GM12801 (cell line): ENCODE data around the gene PRRG4.

Source experiments
- CTCF ChIP-seq: IDR thresholded peaks from one replicate; pipeline ENCODE4 v1.5.1; 2011; ENCODE audit warnings: control low read depth; ENCODE audit not compliant: insufficient read length; ENCODE audit errors: extremely low read depth

Gene PRRG4

DNA sequence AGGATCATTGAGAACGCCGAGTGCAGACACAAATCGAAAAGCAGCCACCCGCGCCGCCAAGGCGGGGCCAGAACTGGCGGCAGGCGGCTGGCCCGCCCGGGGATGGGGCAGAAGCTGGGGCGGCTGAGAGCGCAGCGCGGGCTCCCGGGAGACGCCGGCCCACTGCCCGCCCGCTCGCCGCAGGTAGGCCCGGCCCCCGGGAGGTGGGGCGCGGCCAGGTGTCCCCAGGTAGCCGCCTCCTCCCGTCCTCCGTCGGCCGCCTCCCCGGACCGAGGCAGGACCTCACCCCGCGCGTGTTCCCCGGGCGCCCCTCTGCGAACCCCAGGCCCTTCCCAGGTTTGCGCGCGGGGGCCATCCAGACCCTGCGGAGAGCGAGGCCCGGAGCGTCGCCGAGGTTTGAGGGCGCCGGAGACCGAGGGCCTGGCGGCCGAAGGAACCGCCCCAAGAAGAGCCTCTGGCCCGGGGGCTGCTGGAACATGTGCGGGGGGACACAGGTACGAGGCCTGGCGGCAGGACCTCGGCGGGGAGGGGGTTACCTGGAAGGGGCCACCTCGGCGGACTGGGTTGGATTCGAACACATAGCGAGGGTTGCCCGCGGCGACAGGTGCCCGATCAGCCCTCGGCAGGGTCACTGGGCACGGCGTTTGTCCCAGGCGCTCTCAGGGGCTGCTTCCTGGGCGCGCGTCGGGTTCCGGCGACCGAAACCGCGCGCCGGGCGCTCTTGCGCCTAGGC is at the start of gene PRRG4:
Gene PRRG4 (plus strand): TSS at position 248 of the 733 bp plus-strand sequence. CDS start 603 bp downstream, outside the sequence.
- TF ChIP-seq CTCF: no peak

GRCh38 chr11:32781721-32782120 is 48.0 kb upstream of the PRRG4 start:
- no peak for TF ChIP-seq CTCF

DNA sequence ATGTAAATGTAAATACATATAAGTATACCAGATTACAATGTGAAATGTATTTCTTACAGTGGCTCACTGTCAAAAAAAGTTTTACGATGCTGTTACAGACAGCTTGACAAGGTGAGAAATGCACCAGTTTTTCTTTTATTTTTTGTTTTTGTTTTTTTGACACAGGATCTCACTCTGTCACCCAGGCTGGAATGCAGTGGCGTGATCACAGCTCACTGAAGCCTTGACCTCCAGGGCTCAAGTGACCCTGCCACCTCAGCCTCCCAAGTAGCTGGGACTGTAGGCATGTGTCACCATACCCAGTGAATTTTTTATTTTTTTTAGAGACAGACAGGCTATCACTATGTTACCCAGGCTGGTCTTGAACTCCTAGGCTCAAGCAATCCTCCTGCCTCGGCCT is 44.5 kb upstream of the PRRG4 start:
- TF ChIP-seq CTCF: no peak

DNA sequence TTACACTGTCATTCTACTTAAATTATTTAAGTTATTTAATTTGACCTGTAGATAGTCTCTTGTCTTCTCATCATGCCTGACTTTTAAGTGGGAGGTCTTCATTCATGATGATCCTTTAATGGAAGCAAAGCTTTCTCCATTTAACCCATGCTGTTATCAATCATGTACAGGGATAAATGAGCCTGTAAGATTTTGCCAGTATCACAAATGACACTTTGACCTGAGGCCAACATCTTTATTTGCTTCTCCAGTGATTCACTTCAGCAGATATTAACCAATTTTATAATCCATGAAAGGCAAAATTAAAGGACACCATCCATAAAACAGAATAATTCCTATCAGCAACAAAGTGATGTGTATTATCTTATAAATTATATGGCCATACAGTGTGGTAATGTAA is 42.9 kb upstream of the PRRG4 start:
- no peak for TF ChIP-seq CTCF

DNA sequence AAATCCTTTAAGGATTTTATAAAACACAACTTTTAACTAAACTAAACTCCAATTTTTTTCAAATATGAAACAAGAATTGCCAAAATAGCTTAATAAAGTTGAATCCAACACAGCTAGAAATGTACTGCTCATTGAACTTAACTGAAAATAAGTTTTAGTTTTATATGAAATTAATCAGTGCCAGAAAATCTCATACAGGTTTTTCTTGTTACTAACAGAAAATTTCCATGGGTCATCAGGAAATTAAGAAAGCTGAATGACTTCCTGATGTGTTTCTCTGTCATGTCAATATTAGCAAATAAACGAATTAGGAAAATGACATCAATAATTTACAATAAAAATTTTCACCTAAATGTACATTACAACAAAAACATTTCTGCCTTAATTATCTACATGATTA is 38.8 kb upstream of the PRRG4 start:
- no peak for TF ChIP-seq CTCF

- no peak for TF ChIP-seq CTCF
Measured at GRCh38 chr11:32792111-32792947, 37.4 kb upstream of the PRRG4 start.

- no peak for TF ChIP-seq CTCF
Measured at GRCh38 chr11:32792948-32793475, 36.7 kb upstream of the PRRG4 start.
